Retinal pigment epithelial cell (primary cell): ENCODE results near the gene AGMO.

Experiments used
- DNase-seq: peaks from one replicate; pipeline ENCODE4 v3.0.0-alpha.2; 2010; ENCODE audit warnings: low read depth
- H3K4me3 ChIP-seq: 2 replicates; pipeline ENCODE4 v1.5.1; 2011; ENCODE audit warnings: mild to moderate bottlenecking, low read length, control low read depth, moderate library complexity
- TF ChIP-seq, protein P1 (sequence below): conservative IDR thresholded peaks from 2 replicates; pipeline ENCODE4 v1.5.1; 2011; ENCODE audit warnings: low read depth, low read length, control low read depth, inconsistent platforms

The AGMO gene

DNA sequence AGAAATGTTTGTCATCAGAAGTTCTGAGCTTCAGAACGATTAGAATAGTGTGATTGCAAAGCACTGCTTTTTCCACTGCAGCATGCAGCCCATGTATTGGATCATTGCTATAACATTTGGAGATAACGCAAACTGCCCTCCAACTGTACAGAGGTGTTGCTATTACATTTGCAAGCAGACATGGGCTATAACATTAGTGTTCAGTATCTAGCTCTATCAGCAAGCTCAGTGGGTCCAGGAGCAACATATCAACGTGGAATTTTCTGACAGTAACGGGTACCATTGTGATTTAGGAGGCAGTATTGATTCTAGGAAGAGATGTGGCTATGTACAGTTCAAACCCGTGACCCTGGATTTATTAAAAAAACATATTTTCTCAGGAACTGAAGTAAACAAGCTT lies 75.8 kb downstream of the AGMO start:
- H3K4me3 ChIP-seq = no peak overlapping the region
- DNase-seq = no peak
- TF ChIP-seq, protein P1, sequence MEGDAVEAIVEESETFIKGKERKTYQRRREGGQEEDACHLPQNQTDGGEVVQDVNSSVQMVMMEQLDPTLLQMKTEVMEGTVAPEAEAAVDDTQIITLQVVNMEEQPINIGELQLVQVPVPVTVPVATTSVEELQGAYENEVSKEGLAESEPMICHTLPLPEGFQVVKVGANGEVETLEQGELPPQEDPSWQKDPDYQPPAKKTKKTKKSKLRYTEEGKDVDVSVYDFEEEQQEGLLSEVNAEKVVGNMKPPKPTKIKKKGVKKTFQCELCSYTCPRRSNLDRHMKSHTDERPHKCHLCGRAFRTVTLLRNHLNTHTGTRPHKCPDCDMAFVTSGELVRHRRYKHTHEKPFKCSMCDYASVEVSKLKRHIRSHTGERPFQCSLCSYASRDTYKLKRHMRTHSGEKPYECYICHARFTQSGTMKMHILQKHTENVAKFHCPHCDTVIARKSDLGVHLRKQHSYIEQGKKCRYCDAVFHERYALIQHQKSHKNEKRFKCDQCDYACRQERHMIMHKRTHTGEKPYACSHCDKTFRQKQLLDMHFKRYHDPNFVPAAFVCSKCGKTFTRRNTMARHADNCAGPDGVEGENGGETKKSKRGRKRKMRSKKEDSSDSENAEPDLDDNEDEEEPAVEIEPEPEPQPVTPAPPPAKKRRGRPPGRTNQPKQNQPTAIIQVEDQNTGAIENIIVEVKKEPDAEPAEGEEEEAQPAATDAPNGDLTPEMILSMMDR = no peak

DNA sequence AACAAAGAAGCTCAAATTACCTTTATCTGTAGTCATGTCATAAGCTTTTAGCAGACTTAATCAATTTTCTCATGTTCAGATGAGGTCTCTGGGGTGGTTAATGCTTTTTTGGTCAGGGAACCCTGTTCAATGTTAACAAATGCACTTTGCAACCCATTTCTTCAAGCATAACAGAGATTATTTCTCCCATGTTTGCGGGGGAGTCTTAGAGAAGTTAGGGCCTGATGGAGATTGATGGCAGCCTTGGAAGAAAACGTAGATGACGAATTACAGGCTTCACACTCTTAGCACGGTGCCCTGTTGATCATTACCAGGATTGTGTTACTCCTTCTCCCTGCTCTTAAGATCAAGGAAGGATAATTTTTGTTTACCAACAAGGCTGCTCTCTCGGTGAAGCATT lies 76.4 kb downstream of the AGMO start:
- H3K4me3 ChIP-seq = no peak overlapping the region
- DNase-seq = no peak
- TF ChIP-seq, protein P1 = no peak

DNA sequence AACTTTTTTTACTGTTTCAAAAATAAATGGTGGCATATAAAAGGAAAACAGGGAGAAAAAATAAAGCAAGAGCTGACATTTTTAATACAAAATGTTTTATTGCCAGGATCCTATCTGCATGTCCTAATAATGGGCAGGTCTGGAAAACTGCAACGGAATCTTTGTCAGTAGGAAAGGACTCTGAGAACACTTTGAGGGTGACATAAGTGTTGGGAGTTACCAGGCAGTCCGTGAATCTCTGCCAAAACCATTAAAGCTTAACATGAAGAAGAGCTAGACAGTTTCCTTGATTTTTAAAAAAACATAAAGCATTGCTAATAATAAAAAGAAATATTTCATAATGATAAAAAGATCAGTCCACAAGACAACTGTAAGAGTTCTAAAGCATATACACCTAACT lies 80.7 kb downstream of the AGMO start:
- DNase-seq = no peak
- no peak overlapping the region for H3K4me3 ChIP-seq
- TF ChIP-seq, protein P1 = no peak

DNA sequence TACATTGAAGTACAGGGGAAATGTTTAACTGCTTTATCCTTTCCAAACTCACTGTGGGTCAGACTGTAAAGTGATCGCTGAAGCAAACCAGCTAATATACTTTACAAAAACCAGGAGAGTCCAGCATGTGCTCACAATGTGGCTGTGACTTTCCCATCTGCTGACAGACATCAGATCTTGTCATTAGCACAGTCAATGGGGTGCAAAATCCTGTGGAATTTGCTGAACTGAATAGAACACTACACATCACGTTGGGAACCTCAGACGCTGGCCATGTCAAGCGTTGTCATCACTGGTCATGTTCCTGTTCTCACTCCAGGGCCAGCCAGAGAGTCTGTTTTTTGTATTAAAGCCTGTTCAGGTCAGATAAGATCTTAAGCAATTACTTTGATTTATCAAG lies 83.4 kb downstream of the AGMO start:
- TF ChIP-seq, protein P1 = no peak
- no peak overlapping the region for H3K4me3 ChIP-seq
- no peak for DNase-seq

DNA sequence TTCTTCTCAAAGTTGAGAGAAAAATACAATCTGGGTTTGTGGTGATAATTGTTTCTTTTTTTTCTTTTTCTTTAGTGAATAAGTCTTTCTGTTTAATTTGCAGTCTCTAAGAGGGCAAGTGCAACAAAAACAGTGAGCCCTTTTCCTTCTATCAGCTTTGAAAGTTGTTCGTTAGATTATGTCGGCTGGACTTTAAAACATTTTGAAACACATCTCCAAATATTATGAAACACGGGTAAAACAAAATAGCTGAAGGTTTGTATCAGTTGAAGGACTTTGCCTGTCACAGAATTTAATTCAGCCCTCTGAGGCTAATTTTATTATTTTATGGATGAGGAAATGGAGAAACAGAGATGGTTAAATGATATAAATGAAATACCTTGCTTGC lies 85.3 kb downstream of the AGMO start:
- no peak for DNase-seq
- H3K4me3 ChIP-seq = no peak overlapping the region
- TF ChIP-seq, protein P1 = no peak

DNA sequence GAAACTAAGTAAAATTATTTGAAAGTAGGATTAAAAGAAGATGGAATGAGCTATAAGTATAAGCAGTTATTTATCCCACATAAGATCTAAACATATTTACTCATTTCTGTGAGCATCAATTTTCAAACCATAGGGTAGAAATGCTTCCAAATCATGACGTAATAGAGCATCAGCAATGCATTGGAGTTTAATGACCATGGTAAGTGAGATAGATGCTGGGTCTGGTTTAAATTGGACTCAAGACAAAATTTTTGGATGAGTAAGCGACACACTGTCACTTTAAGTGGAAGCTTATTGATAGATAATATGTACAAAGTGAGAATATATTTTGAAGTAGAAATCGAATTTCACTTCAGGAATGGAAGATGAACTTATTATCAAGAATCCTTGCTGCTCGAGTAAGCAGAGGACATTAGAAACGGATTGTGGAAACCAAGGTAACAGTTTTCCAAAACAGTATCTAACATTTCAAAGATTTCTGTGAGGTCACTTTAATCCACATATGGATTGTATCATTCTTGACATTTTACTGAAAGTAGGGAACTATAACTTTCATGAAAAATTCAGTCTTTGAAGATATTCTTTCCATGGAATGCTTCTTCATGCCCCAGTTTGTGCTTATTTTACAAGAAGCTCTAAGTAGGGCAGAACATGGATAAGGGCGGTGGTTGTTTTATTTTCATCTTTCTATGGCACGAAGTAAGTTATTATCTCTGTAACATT lies 85.8 kb downstream of the AGMO start:
- no peak for DNase-seq
- no peak overlapping the region for H3K4me3 ChIP-seq
- TF ChIP-seq, protein P1 = no peak

DNA sequence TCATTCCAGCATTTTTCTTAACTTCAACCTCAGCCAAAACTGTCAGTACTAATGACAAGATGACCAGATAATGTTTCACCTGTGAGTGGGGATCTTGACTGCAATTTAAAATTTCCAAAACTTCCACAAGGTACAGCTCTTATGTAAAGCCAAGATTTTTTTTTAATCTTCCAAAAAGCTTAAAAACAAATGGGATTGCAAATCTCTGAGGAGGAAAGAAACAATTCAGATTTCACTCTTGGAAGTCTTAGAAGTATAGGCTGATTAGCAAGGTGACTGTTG lies 90.2 kb downstream of the AGMO start:
- TF ChIP-seq, protein P1 = no peak
- DNase-seq = no peak
- no peak overlapping the region for H3K4me3 ChIP-seq
